IPS-18c (cell line): ENCODE results near the gene CDH4.

Source experiments
- H3K4me3 ChIP-seq: 2 replicates; pipeline ENCODE4 v1.7.0; 2013; ENCODE audit warnings: low read depth, mild to moderate bottlenecking, low read length, moderate library complexity; ENCODE audit not compliant: insufficient read depth
- H3K9me3 ChIP-seq: one replicate; pipeline ENCODE4 v1.6.1; 2013; ENCODE audit warnings: mild to moderate bottlenecking, low read length, moderate library complexity; ENCODE audit not compliant: control insufficient read depth, insufficient read depth

CDH4 gene

GRCh38 chr20:61723529-61724257 is 471.6 kb downstream of the CDH4 start:
- no peaks in the 10 kb centered on the region for H3K9me3 ChIP-seq

GRCh38 chr20:61724376-61724775 is 472.3 kb downstream of the CDH4 start:
- H3K9me3 ChIP-seq: no peaks in the 10 kb centered on the region

More at GRCh38 chr20:61723529-61724257, 471.6 kb downstream of the CDH4 start:
- H3K4me3 ChIP-seq: no peak overlapping the region

GRCh38 chr20:61725145-61725544 is 473.1 kb downstream of the CDH4 start:
- Histone ChIP-seq H3K4me3 (no peak overlapping the region), H3K9me3 (no peaks in the 10 kb centered on the region)

More at GRCh38 chr20:61724376-61724775, 472.3 kb downstream of the CDH4 start:
- H3K4me3 ChIP-seq: no peak overlapping the region

- no peak overlapping the region for H3K4me3 ChIP-seq
These were observed 473.9 kb downstream of the CDH4 start for GRCh38 chr20:61725966-61726365.

GRCh38 chr20:61726979-61727378 is 474.9 kb downstream of the CDH4 start:
- no peaks in the 10 kb centered on the region for H3K9me3 ChIP-seq
- no peak overlapping the region for H3K4me3 ChIP-seq

More at GRCh38 chr20:61725966-61726365, 473.9 kb downstream of the CDH4 start:
- H3K9me3 ChIP-seq: no peaks in the 10 kb centered on the region

GRCh38 chr20:61727761-61728160 is 475.7 kb downstream of the CDH4 start:
- H3K4me3 ChIP-seq: no peak overlapping the region

GRCh38 chr20:61728326-61728725 is 476.3 kb downstream of the CDH4 start:
- no peaks in the 10 kb centered on the region for H3K9me3 ChIP-seq

More at GRCh38 chr20:61727761-61728160, 475.7 kb downstream of the CDH4 start:
- H3K9me3 ChIP-seq: no peaks in the 10 kb centered on the region

GRCh38 chr20:61728786-61729770 is 477.0 kb downstream of the CDH4 start:
- H3K4me3 ChIP-seq: no peak overlapping the region
- H3K9me3 ChIP-seq: no peaks in the 10 kb centered on the region

More at GRCh38 chr20:61728326-61728725, 476.3 kb downstream of the CDH4 start:
- H3K4me3 ChIP-seq: no peak overlapping the region

GRCh38 chr20:61730631-61731362 is 478.7 kb downstream of the CDH4 start:
- Histone ChIP-seq H3K9me3 (no peaks in the 10 kb centered on the region), H3K4me3 (no peak overlapping the region)

- Histone ChIP-seq H3K9me3 (no peaks in the 10 kb centered on the region), H3K4me3 (no peak overlapping the region)
These were observed 479.5 kb downstream of the CDH4 start for GRCh38 chr20:61731363-61732181.

- no peaks in the 10 kb centered on the region for H3K9me3 ChIP-seq
- H3K4me3 ChIP-seq: no peak overlapping the region
These were observed 480.6 kb downstream of the CDH4 start for GRCh38 chr20:61732511-61733210.

GRCh38 chr20:61733216-61733615 is 481.2 kb downstream of the CDH4 start:
- Histone ChIP-seq H3K4me3 (no peak overlapping the region), H3K9me3 (no peaks in the 10 kb centered on the region)

GRCh38 chr20:61733891-61734732 is 482.1 kb downstream of the CDH4 start:
- Histone ChIP-seq H3K9me3 (no peaks in the 10 kb centered on the region), H3K4me3 (no peak overlapping the region)

- Histone ChIP-seq H3K4me3 (no peak overlapping the region), H3K9me3 (no peaks in the 10 kb centered on the region)
These were observed 482.9 kb downstream of the CDH4 start for GRCh38 chr20:61734733-61735502.

- Histone ChIP-seq H3K9me3 (no peaks in the 10 kb centered on the region), H3K4me3 (no peak overlapping the region)
These were observed 483.4 kb downstream of the CDH4 start for GRCh38 chr20:61735503-61735785.
